Astrocyte of the spinal cord (primary cell): ENCODE data around the gene BMAL2.

ENCODE experiments used
- DNase-seq: peaks from one replicate; pipeline ENCODE4 v3.0.0; 2011; ENCODE audit warnings: low read depth, low spot score
- H3K4me3 ChIP-seq: 2 replicates; pipeline ENCODE4 v1.5.1; 2011; ENCODE audit warnings: low read depth, mild to moderate bottlenecking, low read length, moderate library complexity
- CTCF ChIP-seq: IDR thresholded peaks from 2 replicates; pipeline ENCODE4 v1.5.1; 2012; ENCODE audit warnings: low read depth, mild to moderate bottlenecking, low read length, inconsistent platforms
- in situ Hi-C: cut with HindIII; loops from 2 replicates; pipeline ENCODE4 v1.10.0; 2017; ENCODE audit warnings: low sequenced_read_pairs

Gene BMAL2

GRCh38 chr12:27303139-27304111, 29.2 kb upstream of the BMAL2 start:
- in situ Hi-C loops = no loop called here
- peak; percentile 32 for DNase-seq
- no peak overlapping the region for H3K4me3 ChIP-seq
- TF ChIP-seq CTCF = no peak

- no peak overlapping the region for H3K4me3 ChIP-seq
- no peak for TF ChIP-seq CTCF
- no peak for DNase-seq
- in situ Hi-C loops = no loop called here
Observed at GRCh38 chr12:27304856-27305255, 27.8 kb upstream of the BMAL2 start.

GRCh38 chr12:27305673-27306456, 26.8 kb upstream of the BMAL2 start:
- peak; percentile 70 for DNase-seq
- in situ Hi-C loops = no loop called here

GRCh38 chr12:27309293-27309994, 23.2 kb upstream of the BMAL2 start:
- in situ Hi-C loops = no loop called here

More at GRCh38 chr12:27305673-27306456, 26.8 kb upstream of the BMAL2 start:
- no peak overlapping the region for H3K4me3 ChIP-seq
- peak; percentile 27 for TF ChIP-seq CTCF

GRCh38 chr12:27309995-27310315, 22.7 kb upstream of the BMAL2 start:
- in situ Hi-C loops = no loop called here
- TF ChIP-seq CTCF = no peak
- H3K4me3 ChIP-seq = no peak overlapping the region
- DNase-seq = no peak

More at GRCh38 chr12:27309293-27309994, 23.2 kb upstream of the BMAL2 start:
- H3K4me3 ChIP-seq = no peak overlapping the region
- no peak for DNase-seq
- no peak for TF ChIP-seq CTCF

- TF ChIP-seq CTCF = no peak
- no peak for DNase-seq
- no peak overlapping the region for H3K4me3 ChIP-seq
- in situ Hi-C loops = no loop called here
Observed at GRCh38 chr12:27316947-27317346, 15.7 kb upstream of the BMAL2 start.
